ENCODE measurements around the gene TP63. TPM values are rescaled to one million over a fixed set of nuclear protein-coding genes. Genes with fewer than 3 reads are reported as not detected.

The TP63 gene
- total RNA-seq, 1 experiment from 2014 or later, result 4.9 TPM

DNA sequence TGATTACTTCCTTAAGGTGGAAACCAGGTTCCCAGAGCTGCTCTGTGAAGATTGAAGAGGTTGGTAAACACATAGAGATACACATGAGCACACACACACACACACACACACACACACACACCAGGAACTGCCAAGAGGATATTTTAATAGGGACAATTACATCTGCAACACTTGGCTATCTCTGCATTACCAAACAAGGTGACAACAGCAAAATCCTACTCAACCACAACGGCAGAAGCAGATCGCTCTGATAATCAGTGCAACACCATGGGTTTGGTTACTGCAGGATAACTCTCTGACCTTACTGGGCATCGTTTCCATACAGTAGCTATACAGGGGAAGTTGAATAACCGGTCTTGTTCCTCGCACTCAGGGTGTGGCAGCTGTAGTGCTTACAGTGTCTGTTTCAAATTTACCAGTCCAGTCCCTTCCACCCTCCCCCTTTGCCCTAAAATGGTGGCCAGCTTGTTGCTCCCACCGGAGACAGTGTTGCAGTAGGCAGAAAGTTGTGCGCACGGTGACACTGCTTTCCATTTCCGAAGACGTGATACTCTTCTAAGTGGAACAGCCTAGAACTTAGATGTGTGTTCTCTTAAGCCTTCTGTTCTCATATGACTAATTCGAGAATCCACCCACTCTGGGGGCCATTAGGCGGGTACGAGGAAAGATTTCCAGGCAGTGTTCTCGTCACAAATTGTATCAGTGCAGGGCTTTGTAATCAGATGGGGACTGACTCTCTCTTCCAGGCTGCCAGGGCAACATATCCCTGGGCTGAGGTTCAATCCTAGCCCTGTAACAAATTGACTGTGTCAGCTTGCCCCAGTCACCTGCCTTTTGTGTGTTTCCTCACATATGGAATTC lies 313.3 kb downstream of the TP63 start:
- Histone ChIP-seq H3K9me3 (ENCODE audit: low read depth, low read length, poor library complexity, severe bottlenecking) (no peaks in the 10 kb centered on the region), H3K27ac (ENCODE audit: low read depth, low read length, poor library complexity, severe bottlenecking) (no peak overlapping the region), H3K4me1 (ENCODE audit: insufficient read depth, low read length, poor library complexity, severe bottlenecking) (peaks cover 21% of the 10 kb centered on the region), H3K4me3 (ENCODE audit: low read depth, low read length, poor library complexity, severe bottlenecking) (no peak overlapping the region), H3K27me3 (replicated peaks; ENCODE audit: insufficient read depth, low read depth, low read length, poor library complexity) (no peaks in the 10 kb centered on the region), H3K36me3 (ENCODE audit: insufficient read depth, low read length, poor library complexity, severe bottlenecking) (no peaks in the 10 kb centered on the region)
- no peak for TF ChIP-seq EZH2 (IDR thresholded peaks at IDR 0.05; ENCODE audit: borderline replicate concordance, low read depth, low read length, poor library complexity, severe bottlenecking)
- no peak for TF ChIP-seq CTCF (conservative IDR thresholded peaks at IDR 0.05; ENCODE audit: low read depth, low read length)
- CTCF ChIA-PET, result no interaction called here
- intact Hi-C loops (cut with micrococcal nuclease; ENCODE audit: unreplicated experiment), result loop anchor here (5.0 to 10.0 kb wide), 2 partner anchors 157 to 260 kb away; no protein-coding TSS in a partner anchor
- DNase-seq (ENCODE audit: low spot score), result no peak
- POLR2A ChIA-PET (ENCODE audit: low non-redundant PET), result no interaction called here
- no TSS peak for BruUV-seq (replicated peaks)

- ChIA-PET CTCF (no interaction called here), POLR2A (ENCODE audit: low non-redundant PET) (no interaction called here)
- no peak overlapping the region for H3K4me3 ChIP-seq (ENCODE audit: low read depth, low read length, poor library complexity, severe bottlenecking)
- TF ChIP-seq EZH2 (IDR thresholded peaks at IDR 0.05; ENCODE audit: borderline replicate concordance, low read depth, low read length, poor library complexity, severe bottlenecking) (no peak), CTCF (conservative IDR thresholded peaks at IDR 0.05; ENCODE audit: low read depth, low read length) (no peak)
- BruUV-seq (replicated peaks), result no TSS peak
- no peaks in the 10 kb centered on the region for H3K9me3 ChIP-seq (ENCODE audit: low read depth, low read length, poor library complexity, severe bottlenecking)
- H3K4me1 ChIP-seq (ENCODE audit: insufficient read depth, low read length, poor library complexity, severe bottlenecking), result peaks cover 21% of the 10 kb centered on the region
- H3K36me3 ChIP-seq (ENCODE audit: insufficient read depth, low read length, poor library complexity, severe bottlenecking), result no peaks in the 10 kb centered on the region
- intact Hi-C loops (cut with micrococcal nuclease; ENCODE audit: unreplicated experiment), result loop anchor here (5.0 to 10.0 kb wide), 2 partner anchors 159 to 261 kb away; no protein-coding TSS in a partner anchor
- H3K27me3 ChIP-seq (replicated peaks; ENCODE audit: insufficient read depth, low read depth, low read length, poor library complexity), result no peaks in the 10 kb centered on the region
- no peak for DNase-seq (ENCODE audit: low spot score)
- H3K27ac ChIP-seq (ENCODE audit: low read depth, low read length, poor library complexity, severe bottlenecking), result no peak overlapping the region
These were observed 314.9 kb downstream of the TP63 start for GRCh38 chr3:189945935-189946709.

Small RNA genes lying within 50 kb of the gene (microRNA-seq; reads per million reads assigned to microRNA genes)
- gene MIR944, result 57.7 reads per million, percentile 58 among the genes with 10 or more reads in this experiment
